ENCODE measurements around the gene TEX264.

The TEX264 gene

GRCh38 chr3:51675201-51675611, 4.2 kb downstream of the TEX264 start:
- peak; percentile 5 for DNase-seq

GRCh38 chr3:51676102-51676640, 5.1 kb downstream of the TEX264 start:
- no peak for DNase-seq

DNA sequence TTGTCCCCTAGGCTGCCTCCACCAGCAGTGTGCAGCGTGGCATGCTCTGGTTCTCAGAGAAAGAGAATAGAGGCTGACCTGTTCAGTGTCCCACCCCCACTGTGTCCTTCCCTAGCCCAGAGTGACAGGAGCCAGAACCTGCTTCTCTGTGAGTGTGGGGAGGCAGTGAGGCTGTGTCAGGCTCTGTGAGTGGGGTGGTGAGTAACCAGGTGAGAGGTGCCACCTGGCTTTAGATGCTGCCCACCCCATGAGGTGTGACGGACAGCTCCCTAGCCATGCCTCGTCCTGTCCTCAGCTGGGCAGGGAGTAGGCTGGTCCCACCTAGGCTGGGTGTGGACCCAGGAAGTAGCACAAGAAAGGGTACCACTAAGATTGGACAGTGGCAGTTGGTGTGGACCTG, 6.3 kb downstream of the TEX264 start:
- DNase-seq, result no peak

- no peak for DNase-seq
Measured at GRCh38 chr3:51678186-51678585, 7.1 kb downstream of the TEX264 start.

DNA sequence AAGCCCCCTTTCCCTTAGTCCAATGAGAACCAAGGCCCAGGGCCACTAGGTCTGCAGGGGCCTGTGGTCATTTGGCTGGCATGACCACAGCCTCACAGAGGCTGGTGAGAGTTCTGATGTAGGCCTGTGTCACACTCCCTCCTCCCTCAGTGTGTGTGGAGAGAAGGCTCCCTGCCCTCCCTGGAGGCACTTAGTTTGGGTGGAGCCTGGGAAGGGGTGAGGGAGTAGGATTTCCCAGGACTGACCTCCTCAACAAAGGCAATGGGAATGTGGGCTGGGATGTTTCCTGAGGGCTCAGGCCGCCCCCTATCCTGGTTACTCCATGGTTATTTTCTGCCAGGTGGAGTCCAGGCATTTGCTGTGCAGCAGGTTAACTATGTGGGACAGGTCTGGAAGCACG, 7.6 kb downstream of the TEX264 start:
- DNase-seq, result no peak

DNA sequence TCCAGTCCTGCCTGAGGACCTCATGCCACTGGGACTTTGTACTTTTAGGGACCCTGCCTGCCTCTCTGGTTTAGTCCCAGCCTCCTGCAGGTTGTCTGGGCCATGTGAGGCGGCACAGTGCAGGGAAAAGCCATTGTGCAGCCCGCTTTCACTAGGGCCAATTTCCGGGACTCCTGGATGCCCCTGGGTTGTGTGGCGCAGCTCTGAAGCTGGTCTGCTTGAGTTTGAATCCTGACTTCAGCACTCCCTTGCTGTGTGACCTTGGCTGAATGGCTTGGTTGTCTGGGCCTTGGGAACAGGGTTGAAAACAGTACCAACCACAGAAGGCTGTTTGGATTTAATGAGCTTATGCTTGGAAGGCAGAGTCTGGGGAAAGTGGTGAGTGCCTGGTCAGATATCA, 8.3 kb downstream of the TEX264 start:
- no peak for DNase-seq

DNA sequence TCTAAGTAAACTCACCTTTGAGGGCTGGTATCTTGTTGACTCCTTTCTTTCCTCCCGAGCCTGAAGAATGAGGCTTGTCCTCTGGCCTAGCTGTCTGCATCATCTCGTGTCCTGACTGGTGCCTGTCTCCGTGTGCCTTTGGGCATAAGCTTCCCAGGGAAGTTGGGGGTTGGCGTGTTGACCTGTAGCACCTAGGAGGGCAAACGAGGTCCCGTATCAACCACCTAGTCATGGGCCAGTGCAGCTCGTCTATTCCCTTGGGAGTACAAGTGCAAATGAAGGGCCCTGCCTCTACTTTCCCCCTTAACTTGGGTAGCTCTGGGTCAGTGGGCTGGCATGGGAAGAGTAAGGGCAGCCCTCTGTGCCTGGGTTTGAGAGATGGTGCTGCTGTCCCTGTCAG, 8.7 kb downstream of the TEX264 start:
- no peak for DNase-seq

GRCh38 chr3:51680196-51680595, 9.1 kb downstream of the TEX264 start:
- DNase-seq, result no peak

DNA sequence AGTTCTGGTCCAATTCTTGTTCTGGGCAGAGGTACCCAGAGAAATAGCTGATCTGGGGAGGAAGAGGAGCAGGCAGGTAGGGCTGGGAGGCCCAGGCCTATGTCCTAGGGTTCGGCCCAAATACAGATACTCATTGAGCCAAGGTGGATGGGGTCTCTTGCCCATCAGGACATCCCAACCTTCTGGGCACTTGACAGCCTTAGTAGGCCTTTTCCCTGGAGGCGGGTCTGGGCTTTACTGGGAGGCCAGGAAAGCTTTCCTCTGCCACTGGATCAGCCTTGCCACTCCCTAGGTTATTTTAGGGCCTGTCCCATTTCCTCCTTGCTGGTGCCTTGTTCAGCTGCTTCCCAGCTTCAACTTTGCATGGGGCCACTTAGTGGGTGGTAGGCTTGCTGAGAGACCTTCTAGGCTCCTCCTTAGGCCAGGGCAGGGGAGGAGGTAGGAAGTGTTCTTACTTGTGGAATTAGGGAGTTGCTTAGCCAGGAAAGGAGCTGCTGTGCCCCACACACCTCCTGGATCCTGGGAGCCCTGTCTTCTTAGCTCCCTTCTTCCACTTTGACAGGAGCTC, 9.7 kb downstream of the TEX264 start:
- no peak for DNase-seq

GRCh38 chr3:51681453-51681852, 10.4 kb downstream of the TEX264 start:
- no peak for DNase-seq

- peak; percentile 85 for DNase-seq
Measured at GRCh38 chr3:51682079-51682478, 11.0 kb downstream of the TEX264 start.

DNA sequence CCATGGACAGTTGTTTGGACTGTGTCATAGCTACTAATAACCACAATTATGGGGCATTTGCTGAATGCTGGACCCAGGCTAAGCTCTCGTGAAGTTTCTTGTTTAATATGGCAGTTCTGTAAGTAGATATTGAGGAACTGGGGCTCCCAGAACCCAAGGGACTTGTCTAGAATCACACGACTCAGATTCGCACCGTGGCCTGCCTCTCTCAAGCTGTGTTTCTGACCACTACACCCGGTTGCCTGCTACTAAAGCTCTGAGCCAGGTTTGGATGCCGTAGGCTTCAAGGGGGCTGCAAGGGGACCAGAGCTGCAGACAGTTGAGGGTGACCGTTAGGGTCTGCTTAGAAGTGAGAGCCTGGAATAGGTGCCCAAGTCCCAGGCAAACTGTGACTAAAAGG, 11.5 kb downstream of the TEX264 start:
- no peak for DNase-seq

DNA sequence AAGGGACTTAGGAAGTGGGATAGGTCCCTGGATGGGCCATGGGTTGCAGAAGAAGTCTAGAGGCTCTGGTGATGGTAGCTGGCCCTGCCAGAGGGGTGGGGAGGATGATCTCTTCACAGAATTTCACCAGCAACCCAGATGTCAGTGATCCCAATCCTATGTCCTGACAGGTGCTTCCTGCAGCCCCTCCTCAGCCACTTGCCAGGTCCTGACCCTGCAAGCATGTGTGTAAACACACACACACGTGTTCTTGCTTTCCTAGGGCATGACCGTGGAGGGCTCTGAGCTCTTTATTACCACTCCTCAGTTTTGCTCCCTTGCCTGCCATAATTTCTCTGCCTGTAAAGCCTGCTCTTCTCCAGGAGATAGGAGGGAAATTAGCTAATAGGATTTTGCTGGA, 12.5 kb downstream of the TEX264 start:
- DNase-seq, result no peak

GRCh38 chr3:51684971-51685751, 14.1 kb downstream of the TEX264 start:
- DNase-seq, result no peak

DNA sequence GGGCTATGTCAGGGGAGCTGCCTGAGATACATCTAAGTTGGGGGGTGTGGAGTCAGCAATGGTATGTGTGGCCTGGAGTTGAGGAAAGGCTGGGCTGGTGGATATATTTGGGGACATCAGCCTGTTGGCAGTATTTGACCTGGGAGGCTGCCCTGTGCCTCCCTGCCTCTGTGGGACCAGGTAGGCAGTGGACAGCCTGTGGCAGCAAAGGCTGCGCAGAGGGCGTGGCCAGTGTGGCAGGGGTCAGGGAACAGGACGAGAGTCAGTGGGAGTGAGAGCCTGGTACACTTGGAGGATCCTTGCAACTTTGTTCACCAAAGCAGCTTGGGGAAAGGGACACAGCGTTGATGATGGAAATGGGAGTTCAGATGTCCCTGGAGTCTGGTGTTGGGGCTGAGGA, 15.0 kb downstream of the TEX264 start:
- DNase-seq, result no peak

DNA sequence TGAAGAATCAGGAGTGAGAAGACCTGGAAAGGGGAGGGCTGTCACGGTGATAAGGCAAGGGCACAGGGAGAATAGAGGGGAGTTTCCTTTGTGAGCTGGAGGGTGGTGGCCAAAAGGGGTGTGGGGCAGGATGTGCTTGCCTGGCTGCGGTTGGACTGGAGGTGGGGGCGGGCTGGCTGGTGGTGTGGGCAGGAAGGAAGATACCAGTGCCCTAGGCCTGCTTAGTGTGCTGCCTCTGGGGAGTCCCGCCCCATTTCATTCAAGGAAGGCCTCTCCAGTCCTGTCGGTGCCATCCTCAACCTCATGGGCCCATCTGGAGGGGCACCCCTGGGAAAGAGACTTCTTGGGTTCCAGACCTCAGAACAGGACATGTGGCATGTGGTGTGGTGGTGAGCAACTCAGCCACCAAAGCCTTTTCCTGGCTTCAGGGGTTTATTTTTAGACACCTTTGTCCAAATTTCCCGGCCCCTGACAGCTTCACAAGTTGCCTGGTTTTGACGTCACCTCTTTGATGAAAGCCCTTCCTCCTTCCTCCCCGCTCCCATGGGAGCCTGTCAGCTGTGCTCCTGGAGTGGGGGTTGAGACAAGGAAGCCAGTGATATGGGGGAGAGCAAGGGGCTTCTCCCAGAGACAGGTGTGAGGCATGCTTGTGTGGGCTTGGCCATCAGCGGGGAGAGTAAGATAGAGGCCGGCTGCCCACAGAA, 15.6 kb downstream of the TEX264 start:
- peak; percentile 5 for DNase-seq

DNA sequence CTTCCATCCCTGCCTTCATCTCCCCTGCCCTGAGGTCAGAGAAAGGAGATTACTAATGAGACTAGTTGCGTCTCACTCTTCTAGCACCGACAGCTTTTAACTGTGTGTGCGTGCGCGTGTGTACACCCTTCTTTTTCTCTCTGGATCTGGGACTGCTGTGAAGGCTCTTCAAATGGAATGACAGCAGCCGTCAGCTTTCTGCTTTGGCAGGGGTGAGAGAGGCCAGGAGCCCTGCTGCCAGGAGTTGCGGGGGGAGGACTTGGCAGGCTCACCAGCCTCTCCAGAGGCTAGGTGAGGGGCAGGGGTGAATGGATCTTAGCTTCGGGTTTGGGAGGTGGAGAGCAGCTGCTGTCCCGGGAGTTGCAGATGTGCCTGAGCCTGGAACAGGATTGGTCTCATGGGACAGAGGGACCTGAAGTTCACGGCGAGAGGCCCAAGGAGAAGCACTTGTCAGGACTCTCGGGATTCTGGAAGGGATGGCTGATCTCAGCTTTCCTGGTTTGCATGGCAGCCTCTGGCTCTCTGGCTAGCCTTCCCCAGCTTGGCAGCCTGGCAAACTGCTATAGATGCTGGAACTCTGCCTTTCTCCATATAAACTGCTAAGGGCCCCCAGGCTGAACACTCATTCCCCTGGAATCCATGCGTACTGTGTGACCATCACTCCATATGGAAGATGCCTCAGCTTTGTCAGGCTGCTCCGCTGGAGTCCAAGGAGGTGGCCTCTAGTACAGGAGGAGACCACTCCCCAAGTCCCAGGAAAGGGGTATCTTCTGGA, 16.6 kb downstream of the TEX264 start:
- DNase-seq, result no peak

- no peak for DNase-seq
Measured at GRCh38 chr3:51688206-51688600, 17.2 kb downstream of the TEX264 start.

DNA sequence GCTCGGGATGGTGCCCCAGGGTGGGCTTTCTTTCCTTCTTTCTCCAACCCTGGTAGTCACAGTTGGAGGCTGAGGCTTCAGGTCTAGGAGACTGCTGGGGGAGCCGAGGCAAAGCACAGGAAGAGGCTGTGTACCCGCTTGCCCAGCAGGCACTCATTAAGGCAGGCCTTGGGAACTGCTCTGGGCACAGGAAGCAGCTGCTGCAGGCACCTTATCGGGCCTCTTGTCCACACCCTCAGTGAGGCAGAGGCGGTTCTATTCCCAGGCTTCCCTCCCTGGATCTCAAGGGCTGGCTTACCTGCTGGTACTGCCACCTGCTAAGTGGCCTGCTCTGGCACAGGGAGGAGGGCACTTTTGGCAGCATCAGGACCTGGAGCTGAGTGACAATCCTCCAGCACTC, 20.0 kb downstream of the TEX264 start:
- no peak for DNase-seq

DNA sequence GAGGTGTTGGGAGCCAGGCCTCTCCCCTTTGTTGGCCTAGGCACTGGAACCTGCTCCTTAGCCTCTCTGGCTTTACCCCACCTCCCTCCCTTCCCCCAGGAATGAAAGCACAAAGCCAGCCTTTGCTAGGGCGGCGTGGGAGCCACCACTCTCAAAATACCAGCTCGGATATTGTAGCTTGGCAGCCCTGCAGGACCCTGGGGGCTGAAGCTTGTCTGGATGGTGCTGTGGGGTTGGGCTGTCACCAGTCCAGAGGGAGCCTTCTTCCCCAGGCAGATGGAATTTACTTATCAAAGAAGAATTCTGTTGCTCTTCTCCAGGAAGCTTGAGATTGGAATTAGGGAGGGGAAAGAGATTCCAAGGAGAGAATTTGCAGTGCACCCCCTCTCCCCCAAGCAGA, 20.9 kb downstream of the TEX264 start:
- no peak for DNase-seq

DNA sequence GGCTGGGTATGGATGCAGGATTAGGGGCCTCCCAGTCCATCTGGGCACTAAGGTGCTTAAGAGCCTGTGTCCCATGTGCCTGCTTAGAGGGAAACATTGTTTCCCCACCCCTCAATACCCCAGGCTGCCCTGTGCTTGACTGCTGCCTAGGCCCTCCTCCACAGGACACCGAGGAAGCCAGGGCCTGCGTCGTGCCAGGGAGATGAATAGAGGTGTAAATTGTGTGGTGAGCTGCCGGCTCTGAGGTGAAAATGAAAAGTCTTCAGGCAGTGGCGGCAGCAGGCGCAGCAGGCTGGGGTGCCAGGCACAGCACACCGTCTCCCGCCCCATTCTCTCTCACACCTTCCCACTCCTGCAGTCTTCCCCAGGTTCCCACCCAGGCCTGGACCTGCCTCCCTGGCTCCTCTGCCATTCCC, 21.9 kb downstream of the TEX264 start:
- no peak for DNase-seq

DNA sequence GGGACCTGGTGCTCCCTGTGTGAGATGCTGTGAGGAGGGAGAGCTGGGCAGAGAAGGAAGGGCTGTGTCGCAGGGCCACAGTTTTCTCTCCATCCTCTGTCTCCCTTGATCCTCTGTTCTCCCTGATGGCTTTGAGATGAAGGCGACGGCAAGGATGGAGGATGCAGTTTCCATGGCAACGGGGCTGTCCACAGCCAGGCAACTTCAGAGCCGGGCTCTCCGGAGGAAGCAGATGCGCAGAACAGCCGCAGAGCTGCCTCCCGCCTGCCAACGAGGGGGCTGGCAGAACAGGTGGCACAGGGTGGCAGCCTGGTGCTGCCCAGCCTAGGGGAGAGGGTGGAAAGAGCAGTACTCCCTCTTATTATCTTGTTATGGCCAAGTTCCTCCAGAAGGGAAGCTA, 25.9 kb downstream of the TEX264 start:
- no peak for DNase-seq

- DNase-seq, result no peak
Measured at GRCh38 chr3:51698209-51698608, 27.2 kb downstream of the TEX264 start.
